HCT116 (cell line): ENCODE results near the gene APBA2. TPM values are rescaled to one million over a fixed set of nuclear protein-coding genes. Genes with fewer than 3 reads are reported as not detected.

Experiments
- ATAC-seq: fragments of 200-7000 bp; cut with Tn5 transposase; 2 replicates; pipeline ENCODE4 v1.9.1; 2020; ENCODE audit warnings: mild to moderate bottlenecking, moderate library complexity
- BruUV-seq: library from RNA; stranded (reverse); fragments of 400-500 nt; replicated peaks from 2 replicates; lab custom pipeline; 2021; lab: Mats Ljungman, UMichigan
- CTCF ChIA-PET: fragments of 300-600 bp; sonication (Branson Sonifier 250); formaldehyde crosslinking; loops from one replicate; lab custom pipeline; 2021; ENCODE audit warnings: antibody characterized with exemption; lab: Charles Lee
- POLR2A ChIA-PET: fragments of 300-600, 350-600 bp; sonication (Branson Sonifier 250); formaldehyde crosslinking; loops from one replicate; lab custom pipeline; 2021; ENCODE audit warnings: antibody characterized with exemption; lab: Charles Lee
- RAD21 ChIA-PET, 2 experiments: fragments of 300-600 bp; sonication (Branson Sonifier 250); formaldehyde crosslinking; loops; one replicate each; lab custom pipeline; 2023; ENCODE audit warnings: low total read pairs in 2 of 2; ENCODE audit not compliant: uncharacterized antibody in 2 of 2, unreplicated experiment in 2 of 2, low non-redundant PET in 1 of 2; lab: Charles Lee
- DNase-seq: peaks from one replicate; pipeline ENCODE4 v3.0.0-alpha.2; 2010; ENCODE audit warnings: low read depth, low spot score
- H2AFZ ChIP-seq: fragments of 200-600 bp; shearing (Covaris generic), sonication (generic); 2 replicates; pipeline ENCODE4 v1.6.1; 2017; ENCODE audit warnings: low read depth, mixed run types, mixed read lengths, antibody characterized with exemption, low read length; ENCODE audit not compliant: poor library complexity, severe bottlenecking
- H3K27ac ChIP-seq: 2 replicates; pipeline ENCODE4 v1.5.1; 2012; ENCODE audit warnings: low read depth, low read length
- H3K27me3 ChIP-seq: fragments of 200-600 bp; sonication (generic); 2 replicates; pipeline ENCODE4 v1.6.1; 2016; ENCODE audit warnings: mixed run types, low read length, mixed read lengths; ENCODE audit not compliant: insufficient read depth
- H3K36me3 ChIP-seq, 2 experiments: fragments of 200-500 bp in 1 of 2; fragments of 200-600 bp in 1 of 2; sonication (Bioruptor generic) in 1 of 2; sonication (generic) in 1 of 2; 2 replicates each; pipeline versions ENCODE4 v1.5.1 to v1.6.1; 2014 to 2016; ENCODE audit warnings: low read length in 2 of 2, inconsistent platforms in 1 of 2, mixed read lengths in 1 of 2, mixed run types in 1 of 2; ENCODE audit not compliant: insufficient read depth in 2 of 2, control insufficient read depth in 1 of 2
- H3K4me1 ChIP-seq, 2 experiments: fragments of 200-600 bp in 1 of 2; sonication (generic) in 1 of 2; 2 replicates each; pipeline versions ENCODE4 v1.5.1 to v1.6.1; 2012 to 2017; ENCODE audit warnings: low read length in 2 of 2, inconsistent platforms in 1 of 2, mild to moderate bottlenecking in 1 of 2, mixed read lengths in 1 of 2, mixed run types in 1 of 2, moderate library complexity in 1 of 2; ENCODE audit not compliant: insufficient read depth in 2 of 2, control insufficient read depth in 1 of 2
- H3K4me2 ChIP-seq: fragments of 200-600 bp; sonication (generic); 2 replicates; pipeline ENCODE4 v1.6.1; 2017; ENCODE audit warnings: mixed run types, low read length, mixed read lengths
- H3K4me3 ChIP-seq, 2 experiments: fragments of 200-600 bp in 1 of 2; sonication (generic) in 1 of 2; replicated peaks in 1 of 2; 2 replicates each; pipeline ENCODE4 v1.5.1; 2011 to 2016; ENCODE audit warnings: low read length in 2 of 2, control low read depth in 1 of 2, low read depth in 1 of 2, mild to moderate bottlenecking in 1 of 2, mixed read lengths in 1 of 2, mixed run types in 1 of 2
- H3K79me2 ChIP-seq: fragments of 200-600 bp; sonication (generic); 2 replicates; pipeline ENCODE4 v1.6.1; 2017; ENCODE audit warnings: mild to moderate bottlenecking, mixed run types, low read length, moderate library complexity, mixed read lengths; ENCODE audit not compliant: insufficient read depth
- H3K9ac ChIP-seq: fragments of 200-600 bp; sonication (generic); 2 replicates; pipeline ENCODE4 v1.6.1; 2016; ENCODE audit warnings: low read length, mixed read lengths
- H3K9me2 ChIP-seq: fragments of 200-600 bp; sonication (generic), shearing (Covaris generic); 2 replicates; pipeline ENCODE4 v1.6.1; 2017; ENCODE audit warnings: mixed run types, mild to moderate bottlenecking, moderate library complexity; ENCODE audit not compliant: insufficient read depth
- H3K9me3 ChIP-seq, 2 experiments: fragments of 200-500 bp in 1 of 2; fragments of 200-600 bp in 1 of 2; sonication (Bioruptor generic) in 1 of 2; sonication (generic) in 1 of 2; 2 replicates each; pipeline ENCODE4 v1.6.1; 2014 to 2017; ENCODE audit warnings: low read length in 2 of 2, mixed read lengths in 2 of 2, inconsistent platforms in 1 of 2, low read depth in 1 of 2, mild to moderate bottlenecking in 1 of 2, mixed run types in 1 of 2, moderate library complexity in 1 of 2; ENCODE audit not compliant: control insufficient read depth in 1 of 2, insufficient read depth in 1 of 2
- H4K20me1 ChIP-seq: fragments of 200-600 bp; sonication (generic), shearing (Covaris generic); 2 replicates; pipeline ENCODE4 v1.6.1; 2017; ENCODE audit warnings: mixed run types, mild to moderate bottlenecking, moderate library complexity; ENCODE audit not compliant: insufficient read depth
- ATF3 ChIP-seq: IDR thresholded peaks from 2 replicates; pipeline ENCODE4 v1.6.1; 2012
- CBX3 ChIP-seq: IDR thresholded peaks from 2 replicates; pipeline ENCODE4 v1.6.1; 2012; ENCODE audit warnings: low read depth
- CEBPB ChIP-seq: IDR thresholded peaks from 2 replicates; pipeline ENCODE4 v1.6.1; 2012; ENCODE audit warnings: low read depth
- EGR1 ChIP-seq: IDR thresholded peaks from 2 replicates; pipeline ENCODE4 v1.6.1; 2012; ENCODE audit warnings: low read depth
- ELF1 ChIP-seq: IDR thresholded peaks from 2 replicates; pipeline ENCODE4 v1.6.1; 2012; ENCODE audit warnings: low read depth, borderline replicate concordance
- EZH2 ChIP-seq: fragments of 200-600 bp; sonication (generic); IDR thresholded peaks from 2 replicates; pipeline ENCODE4 v1.6.1; 2017; ENCODE audit warnings: antibody characterized with exemption, mixed run types
- EZH2phosphoT487 ChIP-seq: fragments of 200-600 bp; IDR thresholded peaks from 2 replicates; pipeline ENCODE4 v1.6.1; 2018; ENCODE audit warnings: antibody characterized with exemption, borderline replicate concordance
- JUND ChIP-seq: IDR thresholded peaks from 2 replicates; pipeline ENCODE4 v1.6.1; 2012
- MAX ChIP-seq: IDR thresholded peaks from 2 replicates; pipeline ENCODE4 v1.6.1; 2012
- POLR2A ChIP-seq: IDR thresholded peaks from 2 replicates; pipeline ENCODE4 v1.7.0; 2011; ENCODE audit warnings: borderline replicate concordance; ENCODE audit not compliant: insufficient read depth, insufficient read length; ENCODE audit errors: extremely low read depth
- RAD21 ChIP-seq: IDR thresholded peaks from 2 replicates; pipeline ENCODE4 v1.6.1; 2012; ENCODE audit warnings: low read depth, mild to moderate bottlenecking
- REST ChIP-seq: IDR thresholded peaks from 2 replicates; pipeline ENCODE4 v1.6.1; 2012; ENCODE audit warnings: low read depth
- SP1 ChIP-seq: IDR thresholded peaks from 2 replicates; pipeline ENCODE4 v1.6.1; 2012; ENCODE audit warnings: low read depth
- SRF ChIP-seq: IDR thresholded peaks from 2 replicates; pipeline ENCODE4 v1.6.1; 2012; ENCODE audit warnings: low read depth
- TCF7L2 ChIP-seq: IDR thresholded peaks from 2 replicates; pipeline ENCODE4 v1.7.0; 2011; ENCODE audit warnings: borderline replicate concordance, inconsistent platforms; ENCODE audit not compliant: insufficient read depth, insufficient read length; ENCODE audit errors: extremely low read depth
- YY1 ChIP-seq: IDR thresholded peaks from 2 replicates; pipeline ENCODE4 v1.6.1; 2011; ENCODE audit warnings: low read length, low read depth, moderate library complexity, mild to moderate bottlenecking; ENCODE audit not compliant: insufficient replicate concordance; ENCODE audit errors: extremely low read depth
- ZBTB33 ChIP-seq: IDR thresholded peaks from 2 replicates; pipeline ENCODE4 v1.6.1; 2011; ENCODE audit warnings: mild to moderate bottlenecking, low read length, moderate library complexity; ENCODE audit not compliant: insufficient replicate concordance; ENCODE audit errors: extremely low read depth
- ZFX ChIP-seq: fragments of 450-650 bp; IDR thresholded peaks from 2 replicates; pipeline ENCODE4 v1.6.1; 2017
- ZNF274 ChIP-seq: fragments of 200-500 bp; sonication (Bioruptor generic); IDR thresholded peaks from 2 replicates; pipeline ENCODE4 v1.6.1; 2014; ENCODE audit warnings: mild to moderate bottlenecking, low read depth, low read length, inconsistent platforms
- intact Hi-C: fragments of 100-400 bp; cut with micrococcal nuclease; formaldehyde crosslinking; loops from 2 replicates; pipeline ENCODE4 v1.10.0; 2022
- total RNA-seq: library from RNA; stranded (reverse); gene quantifications from one replicate; pipeline ENCODE4 v1.2.1, GENCODE V29; 2021; ENCODE audit not compliant: unreplicated experiment

APBA2 gene
- total RNA-seq, 1 experiment from 2014 or later: 0.47 TPM

GRCh38 chr15:28964098-28964497 is 78.3 kb downstream of the APBA2 start (continued):
- no peak for TF ChIP-seq ZBTB33
- no peak for TF ChIP-seq YY1
- no peak for TF ChIP-seq CBX3
- TF ChIP-seq POLR2A: no peak
- no peak for TF ChIP-seq RAD21
- no peak for TF ChIP-seq JUND

- TF ChIP-seq POLR2A (no peak), ZFX (no peak), SRF (no peak), EZH2 (no peak), ZBTB33 (no peak), CEBPB (no peak), ELF1 (no peak), ATF3 (no peak), JUND (no peak), CBX3 (no peak), MAX (no peak), TCF7L2 (no peak), SP1 (no peak), EGR1 (no peak), REST (no peak), ZNF274 (no peak), YY1 (no peak), EZH2phosphoT487 (no peak)
- TF ChIP-seq, all 23 proteins: peak for 0
- no peak overlapping the region for H3K4me2 ChIP-seq
- no peaks in the 10 kb centered on the region for H3K27me3 ChIP-seq
- H2AFZ ChIP-seq: no peak overlapping the region
- no peaks in the 10 kb centered on the region for H3K79me2 ChIP-seq
- no peaks in the 10 kb centered on the region for H3K36me3 ChIP-seq
- no peak overlapping the region for H3K9ac ChIP-seq
- BruUV-seq: no TSS peak
- DNase-seq: no peak
- intact Hi-C loops: no loop called here
- H3K9me3 ChIP-seq: no peaks in the 10 kb centered on the region
- ChIA-PET POLR2A (no interaction called here), CTCF (no interaction called here), RAD21 (no interaction called here)
- H3K4me3 ChIP-seq: no peak overlapping the region
- ATAC-seq: no peak
- H3K9me2 ChIP-seq: no peaks in the 10 kb centered on the region
- H4K20me1 ChIP-seq: no peaks in the 10 kb centered on the region
- no peak overlapping the region for H3K27ac ChIP-seq
- H3K4me1 ChIP-seq: no peaks in the 10 kb centered on the region
These were observed 81.3 kb downstream of the APBA2 start for GRCh38 chr15:28967066-28967465.
